GM19468 (cell line): Measurements from ENCODE around the gene RP2.

Source experiments
- ATAC-seq: cut with Tn5 transposase; IDR thresholded peaks from one replicate; pipeline ENCODE4 v1.9.1; 2021; ENCODE audit warnings: mild to moderate bottlenecking, moderate library complexity, moderate number of reproducible peaks; ENCODE audit not compliant: unreplicated experiment; ENCODE audit errors: extremely low read depth

RP2 gene

DNA sequence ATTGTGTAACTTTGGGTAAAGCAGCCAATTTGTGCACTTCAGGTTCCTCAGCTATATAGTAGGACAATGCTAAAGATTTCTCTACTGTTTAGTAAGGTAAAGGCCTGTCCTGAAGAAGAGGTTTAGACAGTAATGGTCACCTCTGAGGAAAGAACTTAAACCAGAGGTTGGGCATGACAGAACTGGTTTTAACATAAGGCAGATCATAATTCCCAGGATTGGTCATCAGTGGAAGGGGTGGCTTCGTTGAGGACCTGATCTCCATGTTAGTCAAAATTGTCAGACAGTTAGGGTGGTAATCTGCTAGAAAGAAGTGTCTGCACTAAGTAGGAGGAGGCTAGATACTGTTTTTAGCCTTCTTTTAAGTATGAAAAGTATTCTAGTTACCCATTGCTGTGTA lies 4.1 kb downstream of the RP2 start:
- no peak for ATAC-seq

DNA sequence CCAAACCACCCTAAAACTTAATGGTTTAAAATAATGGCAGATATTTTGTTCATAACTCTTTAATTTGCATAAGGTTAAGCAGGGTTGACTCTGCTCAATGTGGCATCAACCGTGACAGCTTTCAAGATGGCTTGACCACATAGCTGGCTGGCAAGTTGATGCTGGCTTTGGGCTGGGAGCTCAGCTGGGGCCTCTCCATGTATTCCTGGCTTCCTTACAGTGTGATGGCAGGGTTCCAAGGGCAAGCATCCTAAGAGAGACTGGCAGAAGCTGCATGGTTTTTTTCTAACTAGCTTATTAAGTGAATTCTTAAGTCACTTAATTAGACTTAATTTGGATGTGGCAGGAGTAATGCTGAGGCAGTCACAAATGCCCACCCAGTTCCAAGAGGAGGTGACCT lies 4.5 kb downstream of the RP2 start:
- no peak for ATAC-seq

DNA sequence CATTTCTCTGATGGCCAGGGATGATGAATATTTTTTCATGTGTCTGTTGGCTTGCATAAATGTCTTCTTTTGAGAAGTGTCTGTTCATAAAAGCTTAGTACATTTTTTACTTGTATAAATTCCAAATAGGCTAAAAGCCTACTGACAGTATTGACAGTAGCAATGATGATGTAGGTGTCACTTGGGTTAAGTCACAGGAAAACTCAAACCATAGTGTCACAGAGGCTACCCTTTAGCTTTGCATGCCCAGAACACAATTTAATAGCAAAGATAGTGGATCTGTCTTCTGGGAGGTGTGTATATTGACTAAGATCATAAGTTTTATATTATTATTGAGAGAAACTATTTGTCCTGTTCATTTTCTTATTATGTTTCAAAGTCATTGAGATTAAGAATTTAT lies 8.1 kb downstream of the RP2 start:
- no peak for ATAC-seq

DNA sequence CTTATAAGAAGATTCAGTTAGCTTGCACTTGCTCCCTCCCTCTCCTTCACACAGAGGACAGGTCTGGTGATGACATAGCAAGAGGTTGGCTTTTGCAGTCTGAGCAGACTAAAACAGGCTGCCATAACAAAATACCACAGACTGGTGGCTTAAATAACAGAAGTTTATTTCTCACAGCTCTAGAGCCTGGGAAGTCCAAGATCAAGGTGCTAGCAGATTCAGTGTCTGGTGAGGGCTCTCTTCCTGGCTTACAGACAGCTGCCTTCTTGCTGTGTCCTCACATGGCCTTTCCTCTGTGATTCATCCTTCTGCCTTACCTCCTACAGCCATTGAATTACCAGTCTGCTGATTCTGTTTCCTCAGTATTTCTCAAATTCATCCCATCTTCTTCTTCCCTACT lies 13.1 kb downstream of the RP2 start:
- ATAC-seq: no peak

DNA sequence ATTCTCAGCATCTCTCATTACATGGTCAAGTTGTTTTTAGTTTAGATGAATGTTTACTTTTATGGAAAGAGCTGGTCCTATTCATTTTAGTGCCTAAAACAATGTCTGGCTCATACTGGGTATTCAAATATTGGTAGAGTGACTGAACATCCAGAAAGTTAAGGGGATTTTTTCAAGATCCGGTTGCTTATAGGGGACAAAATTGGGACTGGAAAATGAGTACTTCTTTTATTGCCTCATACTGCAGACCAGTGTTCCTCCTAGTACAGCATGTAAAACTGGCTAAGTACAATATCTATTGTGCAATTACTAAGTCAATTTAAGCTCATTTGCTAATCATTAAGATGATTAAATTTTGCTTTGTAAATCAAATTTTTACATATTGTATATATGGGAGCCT lies 13.9 kb downstream of the RP2 start:
- ATAC-seq: no peak

DNA sequence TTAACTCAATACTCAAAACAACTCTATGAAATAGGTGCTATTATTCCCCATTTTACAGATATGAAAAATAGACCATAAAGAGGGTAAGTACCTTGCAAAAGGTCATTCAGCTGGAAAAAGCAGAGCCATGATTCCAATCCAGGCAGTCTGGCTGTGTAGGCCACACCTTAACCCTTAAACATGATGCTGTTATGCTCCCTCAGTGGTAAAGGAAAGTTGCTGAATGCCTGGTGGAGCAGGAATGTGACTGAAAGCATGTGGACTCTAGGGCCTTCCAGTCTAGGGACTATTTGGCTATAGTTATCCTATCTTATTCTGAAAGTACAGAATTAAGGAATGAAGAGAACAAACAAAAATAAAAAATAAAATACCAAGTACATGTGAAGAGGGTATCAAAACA lies 19.6 kb downstream of the RP2 start:
- no peak for ATAC-seq

DNA sequence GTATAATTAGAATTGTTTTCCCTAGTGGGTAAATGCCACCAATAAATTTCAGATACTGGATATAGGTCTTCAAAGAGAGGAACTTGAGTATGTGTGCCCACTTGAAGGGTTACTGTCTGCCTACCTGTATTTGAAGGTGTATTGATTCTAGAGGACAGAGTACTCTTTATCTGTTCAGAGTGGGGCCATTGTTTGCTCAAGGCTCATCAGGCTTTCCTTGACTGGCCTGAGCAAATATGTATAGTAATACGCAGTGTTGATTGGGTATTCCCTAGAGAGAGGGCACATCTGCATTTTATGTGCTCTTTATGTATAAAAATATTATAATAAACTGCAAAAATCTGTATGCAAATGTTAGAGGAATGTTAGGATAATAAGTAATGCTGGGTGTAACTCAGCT lies 23.7 kb downstream of the RP2 start:
- no peak for ATAC-seq

DNA sequence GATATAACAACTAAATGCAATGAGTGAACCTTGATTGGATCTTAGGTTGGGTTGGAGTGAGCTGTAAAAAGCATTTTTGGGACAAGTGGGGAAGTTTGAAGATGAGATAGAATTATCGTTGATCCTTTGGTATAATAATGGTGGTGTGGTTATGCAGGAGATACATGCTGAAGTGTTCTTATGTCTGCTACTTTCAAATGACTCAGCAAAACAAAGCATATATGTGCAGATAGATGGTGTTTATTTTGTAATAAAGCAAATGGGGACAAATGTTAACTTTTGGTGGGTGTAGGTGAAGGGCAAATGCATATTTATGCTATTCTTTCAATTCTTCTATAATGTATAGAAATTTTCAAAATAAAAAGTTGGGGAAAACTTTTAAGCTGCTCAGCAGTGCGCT lies 26.2 kb downstream of the RP2 start:
- ATAC-seq: no peak

DNA sequence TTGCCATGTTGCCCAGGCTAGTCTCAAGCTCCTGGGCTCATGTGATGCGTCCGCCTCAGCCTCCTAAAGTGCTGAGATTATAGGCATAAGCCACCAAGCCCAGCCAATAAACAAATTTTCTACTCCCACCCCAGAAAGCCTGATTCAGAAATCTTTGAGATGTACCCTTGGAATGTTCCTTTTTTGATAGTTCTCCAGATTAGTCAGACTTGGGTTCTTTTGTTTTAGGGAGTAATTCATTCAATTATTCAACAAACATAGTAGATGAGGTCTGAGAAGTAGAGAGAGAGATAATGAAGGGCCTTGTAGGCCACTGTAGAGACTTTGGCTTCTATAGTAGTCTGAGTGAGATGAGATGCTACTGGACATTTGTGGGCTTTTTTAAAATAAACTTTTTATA lies 27.8 kb downstream of the RP2 start:
- ATAC-seq: no peak

DNA sequence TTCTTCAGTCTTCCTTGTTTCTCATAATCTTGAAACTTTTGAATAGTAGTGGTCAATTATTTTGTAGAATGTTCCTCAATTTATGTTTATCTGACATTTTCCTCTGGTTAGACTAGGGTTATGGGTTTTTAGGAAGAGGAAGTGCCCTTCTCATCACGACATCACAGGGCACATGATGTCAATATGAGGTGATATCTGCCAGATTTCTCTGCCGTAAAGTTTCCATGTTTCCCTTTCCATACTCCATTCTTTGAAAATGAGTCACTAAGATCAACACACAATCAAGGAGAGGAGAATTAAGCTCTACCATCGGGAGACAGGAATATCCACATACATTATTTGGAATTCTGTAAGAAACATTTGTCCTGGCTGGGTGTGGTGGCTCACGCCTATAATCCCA lies 28.4 kb downstream of the RP2 start:
- no peak for ATAC-seq

DNA sequence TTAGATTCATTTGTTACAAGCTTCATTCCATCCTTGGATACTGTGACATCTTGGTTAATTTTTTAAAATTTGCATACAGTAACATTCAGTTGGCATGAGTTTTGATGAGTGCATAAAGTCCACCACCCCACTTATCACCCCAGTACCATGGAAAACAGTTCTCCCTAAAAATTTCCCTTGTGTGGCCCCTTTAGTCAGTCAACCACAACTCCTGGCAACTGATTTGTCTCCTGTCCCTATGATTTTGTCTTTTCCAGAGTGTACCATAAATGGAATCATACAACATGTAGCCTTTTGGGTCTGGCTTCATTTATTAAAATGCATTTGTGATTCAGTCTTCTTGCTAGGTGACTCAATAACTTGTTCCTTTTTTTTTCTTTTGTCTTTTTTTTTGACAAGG lies 29.9 kb downstream of the RP2 start:
- no peak for ATAC-seq

DNA sequence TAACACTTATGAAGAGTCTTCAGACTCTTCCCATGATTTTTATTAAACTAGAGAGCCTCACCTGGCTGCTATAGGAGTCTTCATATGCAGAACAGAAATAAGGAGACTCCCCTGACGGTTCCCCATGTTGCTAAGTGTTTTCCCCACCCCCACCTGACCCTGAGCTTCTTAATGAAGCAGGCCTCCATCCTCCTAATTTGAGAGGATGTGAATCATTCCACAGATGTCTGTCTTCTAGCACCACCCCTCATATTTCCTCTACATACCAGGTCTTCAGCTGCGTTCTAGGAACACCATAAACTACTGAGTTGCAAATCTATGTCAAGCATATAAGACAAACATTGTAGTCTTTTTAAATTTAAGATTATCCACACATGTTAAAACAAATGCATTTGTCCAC lies 36.9 kb downstream of the RP2 start:
- ATAC-seq: no peak

DNA sequence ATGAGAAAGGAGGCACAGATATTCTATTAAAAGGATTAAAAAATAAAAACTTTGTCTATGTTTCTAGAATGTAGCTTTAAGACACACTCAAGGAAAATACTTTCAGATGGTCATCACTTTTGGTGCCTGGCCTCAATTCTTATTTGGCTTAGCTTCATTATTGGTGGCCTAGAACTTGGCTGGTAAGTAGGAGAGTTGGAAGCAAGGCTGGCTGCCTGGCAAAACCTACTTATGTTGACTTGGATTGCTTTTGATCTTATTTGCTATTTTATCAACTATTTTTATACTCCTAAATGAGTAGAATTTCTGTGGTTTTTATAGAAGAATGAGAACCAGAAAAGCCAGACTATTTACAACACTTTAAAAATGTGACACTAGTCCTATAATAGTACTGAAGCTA lies 40.1 kb downstream of the RP2 start:
- ATAC-seq: no peak

DNA sequence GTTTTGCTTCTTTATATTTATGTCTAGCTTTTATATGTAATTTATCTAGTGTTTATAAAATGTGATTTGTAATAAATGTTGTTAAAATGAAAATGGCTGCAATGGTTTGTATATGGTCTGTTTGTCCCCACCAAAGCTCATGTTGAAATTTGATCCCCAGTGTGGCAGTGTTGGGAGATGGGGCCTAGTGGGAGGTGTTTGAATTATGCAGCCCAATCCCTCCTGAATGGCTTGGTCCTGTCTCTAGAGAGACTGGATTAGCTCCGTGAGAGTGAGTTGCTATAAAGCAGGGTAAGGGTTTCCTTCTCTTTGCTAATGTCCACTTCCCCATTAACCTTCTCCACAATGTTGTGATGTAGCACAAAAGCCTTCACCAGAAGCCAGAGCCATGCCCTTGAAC lies 45.4 kb downstream of the RP2 start:
- ATAC-seq: no peak

DNA sequence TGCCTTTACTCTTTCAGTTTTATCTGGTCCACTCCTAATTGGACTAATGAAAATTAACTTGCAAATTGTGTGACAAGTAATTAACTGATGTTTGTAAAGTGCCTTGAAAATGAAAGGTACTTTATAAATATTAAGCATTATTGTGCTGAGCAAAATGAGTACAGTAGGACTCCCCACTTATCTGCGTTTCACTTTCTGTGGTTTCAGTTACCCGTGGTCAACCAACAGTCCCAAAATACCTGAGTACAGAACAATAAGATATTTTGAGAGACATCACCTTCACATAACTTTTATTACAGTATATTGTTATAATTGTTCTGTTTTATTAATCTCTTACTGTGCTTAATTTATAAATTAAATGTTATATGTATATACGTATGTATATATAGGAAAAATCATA lies 48.0 kb downstream of the RP2 start:
- peak; percentile 19 for ATAC-seq

DNA sequence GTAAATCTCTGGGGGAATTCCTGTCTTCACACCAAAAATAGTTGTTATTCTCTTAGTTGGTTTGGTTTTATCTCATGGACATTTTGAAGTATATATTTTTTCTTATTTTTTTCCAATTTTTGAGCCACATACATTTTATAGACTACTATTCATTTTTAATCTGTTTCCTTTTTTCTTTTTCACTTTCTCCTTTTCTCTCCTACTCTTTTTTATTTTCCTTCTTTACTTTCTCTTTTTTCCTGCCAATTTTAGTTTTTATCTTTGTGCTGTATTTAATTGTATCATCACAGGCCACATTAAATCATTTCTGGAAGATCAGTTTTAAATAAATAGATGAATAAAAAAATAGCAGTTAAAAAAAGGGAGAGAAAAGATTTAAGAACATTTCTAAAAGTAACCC lies 61.4 kb downstream of the RP2 start:
- no peak for ATAC-seq

DNA sequence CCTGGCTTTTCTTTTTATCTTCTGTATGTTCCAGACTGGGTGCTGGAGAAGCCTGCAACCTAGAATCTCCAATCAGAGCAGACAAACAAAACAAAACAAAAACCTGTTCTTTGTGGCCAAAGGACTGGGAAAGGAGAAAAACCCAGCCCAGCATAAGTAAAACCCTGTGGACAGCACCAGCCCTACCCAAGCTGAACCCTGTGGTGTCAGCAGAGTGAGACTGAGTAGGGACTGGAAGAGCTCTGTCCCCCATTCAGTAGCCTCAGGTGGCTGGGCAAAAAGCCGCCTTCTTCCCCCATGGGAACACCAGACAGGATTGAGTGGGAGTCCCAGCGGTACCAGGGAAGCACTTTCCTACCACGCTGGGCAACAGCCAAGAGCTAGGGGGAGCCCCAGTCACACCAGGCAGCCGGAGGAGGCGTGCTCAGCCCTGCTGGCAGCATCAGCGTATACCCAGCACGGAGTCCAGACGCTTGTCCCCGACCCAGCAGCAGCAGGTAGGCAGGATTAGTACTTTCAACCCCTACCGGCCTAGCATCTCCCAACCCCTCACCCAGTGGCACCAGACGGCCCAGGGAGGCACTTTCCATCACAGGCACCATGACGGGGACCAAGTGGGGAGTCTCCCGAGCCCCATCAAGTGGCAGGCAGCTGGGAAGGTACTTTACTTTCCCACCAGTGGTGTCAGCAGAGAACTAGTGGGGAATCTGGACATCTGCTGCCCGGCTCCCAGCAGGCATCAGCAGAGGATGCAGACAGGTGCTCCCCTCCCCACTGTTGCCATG lies 66.8 kb downstream of the RP2 start:
- peak; percentile 45 for ATAC-seq

DNA sequence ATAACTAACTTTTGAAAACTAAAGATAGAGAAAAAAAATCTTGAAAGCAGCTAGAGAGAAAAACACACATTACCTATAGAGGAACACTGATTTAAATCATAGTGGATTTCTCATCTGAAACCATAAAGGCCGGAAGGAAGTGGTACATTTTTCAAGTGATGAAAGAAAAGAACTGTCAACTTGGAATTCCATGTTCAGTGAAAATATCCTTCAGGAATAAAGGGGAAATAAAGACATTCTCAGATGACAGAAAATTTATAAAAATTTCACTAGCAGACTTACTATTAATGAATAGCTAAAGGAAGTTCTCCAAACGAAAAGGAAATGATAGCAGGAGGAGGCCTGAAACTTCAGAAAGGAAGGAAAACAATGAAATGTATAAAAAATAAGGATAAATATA lies 67.8 kb downstream of the RP2 start:
- ATAC-seq: no peak

DNA sequence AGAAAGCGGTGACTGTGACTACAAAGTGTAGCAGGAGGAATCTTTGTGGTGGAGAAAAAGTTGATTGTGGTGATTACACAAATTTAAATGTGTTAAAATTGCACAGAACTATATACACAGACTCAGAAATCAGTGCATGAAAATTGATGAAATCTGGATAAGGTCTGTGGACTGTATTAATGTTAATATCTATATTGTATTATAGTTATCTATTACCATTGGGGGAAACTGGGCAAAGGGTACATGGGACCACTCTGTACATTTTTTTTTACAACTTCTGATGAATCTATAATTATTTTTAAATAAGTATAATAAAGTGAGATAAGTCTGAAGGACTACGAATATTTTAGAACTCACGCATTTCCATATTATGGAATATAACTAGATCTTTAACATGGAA lies 73.6 kb downstream of the RP2 start:
- no peak for ATAC-seq

DNA sequence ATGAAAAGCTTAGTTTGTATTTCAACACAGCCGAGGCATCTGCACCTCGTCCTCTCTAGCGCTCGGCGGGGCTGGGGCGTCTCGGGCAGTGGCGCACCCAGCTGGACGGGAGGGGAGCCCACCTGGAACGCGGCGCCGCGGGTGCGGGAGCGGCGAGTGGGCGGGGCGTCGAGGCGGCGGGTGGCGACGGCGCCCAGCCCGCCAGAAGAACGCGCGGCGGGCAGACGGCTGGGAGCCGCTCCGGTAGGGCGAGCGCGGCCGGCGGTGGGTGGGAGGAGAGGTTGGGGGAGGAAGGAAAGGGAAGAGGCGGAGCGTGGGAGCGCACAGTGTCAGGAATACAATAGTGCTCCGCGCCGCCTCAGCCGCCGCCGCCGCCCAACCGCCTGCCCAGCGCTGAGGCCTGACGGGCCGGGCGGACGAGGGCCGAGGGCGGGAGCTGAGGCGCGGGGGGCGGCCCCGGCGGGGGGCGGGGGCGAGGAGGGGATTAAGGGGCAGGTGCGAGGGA lies 75.3 kb downstream of the RP2 start, which contains the start of gene JADE3:
Gene JADE3, plus strand, starts transcription at position 324 of the 505 bp plus-strand sequence. CDS start 72,474 bp downstream, outside the sequence.
- ATAC-seq: no peak

DNA sequence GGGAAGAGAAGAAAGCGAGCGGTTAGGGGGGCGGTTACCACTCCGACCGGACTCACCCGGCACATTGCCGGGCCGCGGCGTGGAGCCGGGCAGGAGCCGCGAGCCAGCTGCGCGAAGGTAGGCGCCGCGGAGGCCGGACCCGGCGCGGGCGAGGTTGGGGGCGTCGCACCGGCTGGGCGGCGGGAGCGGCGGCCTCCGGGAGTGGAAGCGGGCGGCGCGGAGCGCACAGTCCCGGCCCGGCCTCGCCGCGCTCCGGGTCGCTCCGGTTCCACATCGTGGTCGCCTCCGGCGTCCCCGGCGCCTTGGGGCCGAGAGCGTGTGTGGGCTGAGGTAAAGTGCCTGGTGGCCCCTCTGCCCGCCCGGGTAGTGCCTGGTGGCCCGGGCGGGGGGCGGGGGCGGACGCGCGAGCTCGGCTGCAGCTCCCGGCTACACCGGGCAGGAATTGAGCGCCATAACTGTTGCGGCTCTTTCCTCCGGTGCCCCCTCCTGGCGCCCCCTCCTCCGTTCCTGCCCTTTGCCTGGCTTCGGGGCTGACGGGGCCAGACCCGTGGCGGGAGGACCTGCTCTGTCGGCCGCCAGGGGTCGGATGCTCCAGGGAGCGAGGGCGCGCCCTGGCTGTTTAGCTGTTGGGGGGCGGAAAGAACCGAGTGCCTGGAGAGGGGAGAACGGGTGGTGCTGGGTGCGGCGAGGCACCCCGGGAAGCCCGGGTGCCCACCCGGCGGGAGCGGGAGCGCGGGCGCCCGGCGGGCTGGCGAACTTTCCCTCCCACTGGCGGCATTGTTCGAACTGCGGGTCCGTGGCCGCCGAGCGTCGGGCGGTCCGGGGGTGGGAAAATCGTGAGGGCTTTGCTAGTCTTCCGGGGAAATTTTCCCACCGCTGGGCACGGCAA lies 76.0 kb downstream of the RP2 start:
- no peak for ATAC-seq
